Measurements from ENCODE around the gene CBARP. TPM values are rescaled to one million over a fixed set of nuclear protein-coding genes. Genes with fewer than 3 reads are reported as not detected.

Gene CBARP
- polyA plus RNA-seq, 3 donors = not detected

DNA sequence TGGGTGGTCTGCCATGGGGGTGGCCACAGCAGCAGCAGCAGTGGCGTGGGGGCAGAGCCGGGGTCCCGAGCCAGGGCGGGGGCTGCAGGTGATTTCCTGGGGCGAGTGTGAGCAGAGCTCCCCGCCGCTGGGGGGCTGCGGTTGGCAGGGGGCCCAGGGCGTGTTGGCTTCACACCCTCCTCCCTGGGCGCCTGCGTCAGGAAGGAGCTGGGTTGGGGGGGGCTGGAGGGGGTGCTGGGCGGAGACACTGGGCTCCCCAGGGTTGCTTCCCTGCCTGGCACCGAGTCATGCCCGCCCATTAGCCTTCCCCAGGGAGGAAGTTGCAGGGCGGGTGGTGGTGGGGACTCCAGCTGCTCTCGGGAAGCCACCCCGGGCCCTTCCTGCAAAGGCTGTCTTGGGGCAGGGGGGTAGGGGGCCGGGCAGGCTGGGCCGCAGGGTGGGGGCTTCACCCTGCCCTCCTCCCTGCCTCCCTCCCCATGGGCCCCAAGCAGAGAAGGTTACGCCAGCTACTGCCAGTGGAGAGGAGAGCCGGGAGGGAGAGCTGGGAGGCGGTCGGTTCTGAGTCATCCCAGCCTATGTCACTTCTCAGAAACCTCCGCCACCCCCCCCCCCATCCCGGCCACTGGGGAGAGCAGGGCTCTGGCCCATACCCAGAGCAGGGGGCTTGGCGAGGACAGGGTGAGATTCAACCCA is 15.2 kb upstream of the CBARP start:
- H4K20me1 ChIP-seq (ENCODE audit: insufficient read depth, low read length) = peaks cover 80% of the 10 kb centered on the region
- peaks cover 47 to 56% of the 10 kb centered on the region in 2 donors for H3K36me3 ChIP-seq (replicated peaks in 1 of 2; ENCODE audit: control insufficient read depth in 1 of 2, insufficient read depth in 2 of 2, low read length in 2 of 2)
- Mint-ChIP-seq H3K27me3 (ENCODE audit: low read depth in 3 of 3) (peaks cover 0 to 4% (median 0%) of the 10 kb centered on the region in 3 donors), H3K4me1 (peaks cover 29% of the 10 kb centered on the region), H3K4me3 (peak overlapping the region; percentile 80 to 97), H3K36me3 (peaks cover 37 to 49% of the 10 kb centered on the region in 2 donors), H3K27ac (peak overlapping the region; percentile 85 to 97 (median 94)), H3K9me3 (peaks cover 0 to 2% (median 0%) of the 10 kb centered on the region in 7 donors)
- H3K79me2 ChIP-seq (ENCODE audit: insufficient read depth, low read length) = peaks cover 75% of the 10 kb centered on the region
- H3K4me1 ChIP-seq (ENCODE audit: control insufficient read depth in 1 of 2, insufficient read depth in 2 of 2, low read length in 2 of 2) = peaks cover 43 to 50% of the 10 kb centered on the region in 2 donors
- H3K4me2 ChIP-seq (replicated peaks; ENCODE audit: extremely low read depth, low read length, poor library complexity, severe bottlenecking) = peak overlapping the region; percentile 96
- no peaks in the 10 kb centered on the region for H3K9me3 ChIP-seq (replicated peaks in 1 of 2; ENCODE audit: control insufficient read depth in 1 of 2, insufficient read depth in 1 of 2, low read length in 2 of 2)
- WGBS (ENCODE audit: insufficient coverage) = 0% methylated on average over 3 of the region's 26 CpGs
- intact Hi-C loops (cut with micrococcal nuclease) = loop anchor here in 1 of 2 donors (1.0 kb wide), 1 partner anchor 7 kb away; no protein-coding TSS in a partner anchor
- TF ChIP-seq, protein P1, sequence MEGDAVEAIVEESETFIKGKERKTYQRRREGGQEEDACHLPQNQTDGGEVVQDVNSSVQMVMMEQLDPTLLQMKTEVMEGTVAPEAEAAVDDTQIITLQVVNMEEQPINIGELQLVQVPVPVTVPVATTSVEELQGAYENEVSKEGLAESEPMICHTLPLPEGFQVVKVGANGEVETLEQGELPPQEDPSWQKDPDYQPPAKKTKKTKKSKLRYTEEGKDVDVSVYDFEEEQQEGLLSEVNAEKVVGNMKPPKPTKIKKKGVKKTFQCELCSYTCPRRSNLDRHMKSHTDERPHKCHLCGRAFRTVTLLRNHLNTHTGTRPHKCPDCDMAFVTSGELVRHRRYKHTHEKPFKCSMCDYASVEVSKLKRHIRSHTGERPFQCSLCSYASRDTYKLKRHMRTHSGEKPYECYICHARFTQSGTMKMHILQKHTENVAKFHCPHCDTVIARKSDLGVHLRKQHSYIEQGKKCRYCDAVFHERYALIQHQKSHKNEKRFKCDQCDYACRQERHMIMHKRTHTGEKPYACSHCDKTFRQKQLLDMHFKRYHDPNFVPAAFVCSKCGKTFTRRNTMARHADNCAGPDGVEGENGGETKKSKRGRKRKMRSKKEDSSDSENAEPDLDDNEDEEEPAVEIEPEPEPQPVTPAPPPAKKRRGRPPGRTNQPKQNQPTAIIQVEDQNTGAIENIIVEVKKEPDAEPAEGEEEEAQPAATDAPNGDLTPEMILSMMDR (IDR thresholded peaks at IDR 0.05) = peak; percentile 10
- H3K9ac ChIP-seq (ENCODE audit: insufficient read depth, low read length, poor library complexity, severe bottlenecking) = peak overlapping the region; percentile 93
- peak overlapping the region; percentile 77 to 99 (median 89) for H3K4me3 ChIP-seq (replicated peaks in 1 of 3; ENCODE audit: low read depth in 2 of 3, low read length in 3 of 3)
- DNase-seq = peak; percentile 92 to 97 (median 95)
- no peak overlapping the region for H2AFZ ChIP-seq (ENCODE audit: insufficient read depth, low read depth, low read length, poor library complexity, severe bottlenecking)
- peak overlapping the region; percentile 92 to 94 for H3K27ac ChIP-seq (ENCODE audit: low read depth in 1 of 2, low read length in 2 of 2)
- no peaks in the 10 kb centered on the region for H3K27me3 ChIP-seq (ENCODE audit: control insufficient read depth in 2 of 2, insufficient read depth in 2 of 2, low read length in 2 of 2)

DNA sequence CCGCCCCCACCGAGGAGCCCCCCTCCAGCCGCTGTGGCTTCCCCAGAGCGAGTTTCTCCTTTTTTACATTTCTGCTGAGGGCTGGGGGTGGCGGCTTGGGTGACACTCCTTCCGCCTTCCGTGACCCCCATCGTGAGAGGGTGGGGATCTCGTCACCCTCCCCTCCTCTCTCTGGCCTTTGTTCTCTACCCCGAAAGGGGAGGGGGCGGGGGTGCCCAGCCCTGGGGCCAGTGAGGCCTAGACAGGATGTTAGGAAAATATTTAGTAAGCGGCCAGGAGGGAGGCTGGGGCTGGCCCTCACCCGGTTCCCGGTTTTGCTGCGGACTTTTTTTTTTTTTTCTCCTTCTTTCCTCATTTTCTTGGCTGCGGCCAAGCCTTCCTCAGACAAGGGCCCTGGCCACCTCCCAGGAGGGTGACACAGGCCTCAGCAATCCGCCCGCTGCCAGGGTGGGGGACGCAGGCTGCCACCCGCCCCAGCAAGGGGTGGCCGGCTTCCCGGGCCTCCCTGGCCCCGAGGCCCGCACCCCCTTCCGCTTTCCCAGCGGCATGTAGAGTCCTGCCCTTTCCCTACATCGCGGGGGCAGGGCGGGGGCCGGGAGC is 14.5 kb upstream of the CBARP start:
- Histone ChIP-seq H3K27ac (ENCODE audit: low read depth in 1 of 2, low read length in 2 of 2) (peak overlapping the region; percentile 92 to 94), H3K4me2 (replicated peaks; ENCODE audit: extremely low read depth, low read length, poor library complexity, severe bottlenecking) (peak overlapping the region; percentile 96), H3K36me3 (replicated peaks in 1 of 2; ENCODE audit: control insufficient read depth in 1 of 2, insufficient read depth in 2 of 2, low read length in 2 of 2) (peaks cover 40 to 50% of the 10 kb centered on the region in 2 donors), H4K20me1 (ENCODE audit: insufficient read depth, low read length) (peaks cover 73% of the 10 kb centered on the region), H3K27me3 (ENCODE audit: control insufficient read depth in 2 of 2, insufficient read depth in 2 of 2, low read length in 2 of 2) (no peaks in the 10 kb centered on the region), H3K4me1 (ENCODE audit: control insufficient read depth in 1 of 2, insufficient read depth in 2 of 2, low read length in 2 of 2) (peaks cover 43 to 50% of the 10 kb centered on the region in 2 donors), H3K9ac (ENCODE audit: insufficient read depth, low read length, poor library complexity, severe bottlenecking) (peak overlapping the region; percentile 93), H2AFZ (ENCODE audit: insufficient read depth, low read depth, low read length, poor library complexity, severe bottlenecking) (no peak overlapping the region), H3K9me3 (replicated peaks in 1 of 2; ENCODE audit: control insufficient read depth in 1 of 2, insufficient read depth in 1 of 2, low read length in 2 of 2) (no peaks in the 10 kb centered on the region), H3K4me3 (replicated peaks in 1 of 3; ENCODE audit: low read depth in 2 of 3, low read length in 3 of 3) (peak overlapping the region; percentile 77 to 99 (median 89)), H3K79me2 (ENCODE audit: insufficient read depth, low read length) (peaks cover 69% of the 10 kb centered on the region)
- Mint-ChIP-seq H3K27ac (peak overlapping the region; percentile 93 to 98 (median 96)), H3K4me1 (peaks cover 27% of the 10 kb centered on the region), H3K27me3 (ENCODE audit: low read depth in 3 of 3) (peaks cover 0 to 4% (median 0%) of the 10 kb centered on the region in 3 donors), H3K4me3 (peak overlapping the region; percentile 95 to 97), H3K9me3 (peaks cover 0 to 2% (median 0%) of the 10 kb centered on the region in 7 donors), H3K36me3 (peaks cover 32 to 42% of the 10 kb centered on the region in 2 donors)
- 1% methylated on average over 15 of the region's 30 CpGs for WGBS (ENCODE audit: insufficient coverage)
- peak; percentile 96 to 98 (median 96) for DNase-seq
- intact Hi-C loops (cut with micrococcal nuclease) = loop anchor here in 1 of 2 donors (1.0 kb wide), 1 partner anchor 8 kb away; no protein-coding TSS in a partner anchor
- TF ChIP-seq, protein P1 (IDR thresholded peaks at IDR 0.05) = no peak
